KMS-11 (cell line): ENCODE results near the gene PPP1R3C.

ENCODE experiments used
- H2AFZ ChIP-seq: fragments of 200-600 bp; sonication (generic); 2 replicates; pipeline ENCODE4 v1.6.1; 2016; ENCODE audit warnings: antibody characterized with exemption, mixed run types, low read depth
- H3K27ac ChIP-seq: fragments of 200-600 bp; sonication (generic); 2 replicates; pipeline ENCODE4 v1.6.1; 2016; ENCODE audit warnings: mild to moderate bottlenecking, mixed run types
- H3K27me3 ChIP-seq: fragments of 200-600 bp; sonication (generic); 2 replicates; pipeline ENCODE4 v1.6.1; 2017; ENCODE audit warnings: mild to moderate bottlenecking, low read depth, mixed run types, moderate library complexity; ENCODE audit not compliant: insufficient read depth
- H3K36me3 ChIP-seq: fragments of 200-600 bp; sonication (generic); 2 replicates; pipeline ENCODE4 v1.6.1; 2017; ENCODE audit warnings: mild to moderate bottlenecking, mixed run types; ENCODE audit not compliant: insufficient read depth
- H3K4me1 ChIP-seq: fragments of 200-600 bp; sonication (generic); 2 replicates; pipeline ENCODE4 v1.6.1; 2016; ENCODE audit warnings: mild to moderate bottlenecking, low read depth, mixed run types; ENCODE audit not compliant: poor library complexity, severe bottlenecking
- H3K4me2 ChIP-seq: fragments of 200-600 bp; sonication (generic); 2 replicates; pipeline ENCODE4 v1.7.0; 2016; ENCODE audit warnings: mild to moderate bottlenecking, mixed run types
- H3K4me3 ChIP-seq: fragments of 200-600 bp; sonication (generic); IDR thresholded peaks from 2 replicates; pipeline ENCODE4 v1.6.1; 2017; ENCODE audit warnings: low read depth, low read length, mixed read lengths; ENCODE audit not compliant: insufficient read depth
- H3K79me2 ChIP-seq: fragments of 200-600 bp; sonication (generic); 2 replicates; pipeline ENCODE4 v1.6.1; 2016; ENCODE audit warnings: low read depth, mixed run types; ENCODE audit not compliant: insufficient read depth
- H3K9ac ChIP-seq: fragments of 200-600 bp; sonication (generic); 2 replicates; pipeline ENCODE4 v1.6.1; 2016; ENCODE audit warnings: mild to moderate bottlenecking, mixed run types
- H4K20me1 ChIP-seq: fragments of 200-600 bp; sonication (generic); 2 replicates; pipeline ENCODE4 v1.6.1; 2016; ENCODE audit warnings: mild to moderate bottlenecking, mixed run types; ENCODE audit not compliant: insufficient read depth
- CTCF ChIP-seq: fragments of 200-600 bp; sonication (generic); conservative IDR thresholded peaks from 2 replicates; pipeline ENCODE4 v1.6.1; 2017; ENCODE audit warnings: low read depth, mild to moderate bottlenecking, antibody characterized with exemption, low read length, moderate library complexity, mixed read lengths

PPP1R3C gene

GRCh38 chr10:91677911-91678310, 45.0 kb upstream of the PPP1R3C start:
- no peaks in the 10 kb centered on the region for H3K27me3 ChIP-seq
- H3K9ac ChIP-seq = no peak overlapping the region
- H4K20me1 ChIP-seq = no peaks in the 10 kb centered on the region
- no peaks in the 10 kb centered on the region for H3K4me1 ChIP-seq
- no peaks in the 10 kb centered on the region for H3K79me2 ChIP-seq
- TF ChIP-seq CTCF = no peak
- H3K36me3 ChIP-seq = no peaks in the 10 kb centered on the region
- H3K4me3 ChIP-seq = no peak overlapping the region
- H2AFZ ChIP-seq = no peak overlapping the region
- no peak overlapping the region for H3K27ac ChIP-seq
- no peak overlapping the region for H3K4me2 ChIP-seq

- no peaks in the 10 kb centered on the region for H3K27me3 ChIP-seq
- no peaks in the 10 kb centered on the region for H3K4me1 ChIP-seq
- H3K4me3 ChIP-seq = no peak overlapping the region
- H3K4me2 ChIP-seq = no peak overlapping the region
- H2AFZ ChIP-seq = no peak overlapping the region
- no peaks in the 10 kb centered on the region for H4K20me1 ChIP-seq
- TF ChIP-seq CTCF = no peak
- no peak overlapping the region for H3K9ac ChIP-seq
- no peak overlapping the region for H3K27ac ChIP-seq
- H3K79me2 ChIP-seq = no peaks in the 10 kb centered on the region
- H3K36me3 ChIP-seq = no peaks in the 10 kb centered on the region
These were observed 39.2 kb upstream of the PPP1R3C start for GRCh38 chr10:91672021-91672608.

GRCh38 chr10:91668913-91669312, 36.0 kb upstream of the PPP1R3C start:
- Histone ChIP-seq H3K9ac (no peak overlapping the region), H3K36me3 (no peaks in the 10 kb centered on the region), H3K4me1 (no peaks in the 10 kb centered on the region), H2AFZ (no peak overlapping the region), H3K79me2 (no peaks in the 10 kb centered on the region), H4K20me1 (no peaks in the 10 kb centered on the region), H3K4me2 (no peak overlapping the region), H3K4me3 (no peak overlapping the region), H3K27me3 (no peaks in the 10 kb centered on the region), H3K27ac (no peak overlapping the region)
- TF ChIP-seq CTCF = no peak

- Histone ChIP-seq H3K4me2 (no peak overlapping the region), H3K4me3 (no peak overlapping the region), H3K79me2 (no peaks in the 10 kb centered on the region), H2AFZ (no peak overlapping the region), H4K20me1 (no peaks in the 10 kb centered on the region), H3K36me3 (no peaks in the 10 kb centered on the region), H3K27me3 (no peaks in the 10 kb centered on the region), H3K9ac (no peak overlapping the region), H3K27ac (no peak overlapping the region), H3K4me1 (no peaks in the 10 kb centered on the region)
- TF ChIP-seq CTCF = no peak
These were observed 33.0 kb upstream of the PPP1R3C start for GRCh38 chr10:91665842-91666241.
